WTC11 (cell line): ENCODE results near the gene PILRB. TPM values are rescaled to one million over a fixed set of nuclear protein-coding genes. Genes with fewer than 3 reads are reported as not detected.

Experiments
- ATAC-seq: fragments of 200-7000 bp; cut with Tn5 transposase; 2 replicates; pipeline ENCODE4 v1.10.0; 2021; ENCODE audit warnings: mild to moderate bottlenecking, moderate library complexity
- CTCF ChIA-PET: fragments of 300-600 bp; sonication (Branson Sonifier 250); formaldehyde crosslinking; loops from one replicate; lab custom pipeline; 2021; ENCODE audit warnings: antibody characterized with exemption; lab: Charles Lee
- POLR2A ChIA-PET: fragments of 350-600 bp; sonication (Branson Sonifier 250); formaldehyde crosslinking; loops from one replicate; lab custom pipeline; 2021; ENCODE audit warnings: antibody characterized with exemption; lab: Charles Lee
- DNase-seq: peaks from one replicate; pipeline ENCODE4 v3.0.0; 2021; ENCODE audit warnings: low spot score
- H3K27ac Mint-ChIP-seq: 2 replicates; pipeline ENCODE4 v1.8.0; 2021; ENCODE audit warnings: mixed read lengths
- H3K27me3 Mint-ChIP-seq: 2 replicates; pipeline ENCODE4 v1.8.0; 2021; ENCODE audit warnings: low read depth, mild to moderate bottlenecking, moderate library complexity, mixed read lengths
- H3K36me3 Mint-ChIP-seq: 2 replicates; pipeline ENCODE4 v1.8.0; 2021; ENCODE audit warnings: mixed read lengths
- H3K4me1 Mint-ChIP-seq: 2 replicates; pipeline ENCODE4 v1.8.0; 2022; ENCODE audit warnings: mixed read lengths
- H3K4me3 Mint-ChIP-seq: 2 replicates; pipeline ENCODE4 v1.8.0; 2021; ENCODE audit warnings: mild to moderate bottlenecking, moderate library complexity, mixed read lengths
- H3K9me3 Mint-ChIP-seq: 2 replicates; pipeline ENCODE4 v1.8.0; 2021; ENCODE audit warnings: mixed read lengths
- ATF1 ChIP-seq: sonication (generic); formaldehyde crosslinking; IDR thresholded peaks from 2 replicates; pipeline ENCODE4 v1.8.1; 2023; ENCODE audit warnings: mild to moderate bottlenecking, moderate library complexity, missing genetic modification reagents
- NFATC4 ChIP-seq: fragments of 250-450 bp; sonication (Bioruptor Pico); IDR thresholded peaks from 2 replicates; pipeline ENCODE4 v1.9.0; 2021; ENCODE audit warnings: mild to moderate bottlenecking
- NR1H2 ChIP-seq: sonication (generic); formaldehyde crosslinking; IDR thresholded peaks from 2 replicates; pipeline ENCODE4 v1.9.0; 2021; ENCODE audit warnings: mild to moderate bottlenecking, moderate library complexity, missing genetic modification reagents
- TEAD1 ChIP-seq: sonication (generic); formaldehyde crosslinking; IDR thresholded peaks from 2 replicates; pipeline ENCODE4 v1.8.0; 2022; ENCODE audit warnings: mild to moderate bottlenecking, missing genetic modification reagents
- ZNF121 ChIP-seq: sonication (generic); formaldehyde crosslinking; IDR thresholded peaks from 2 replicates; pipeline ENCODE4 v1.8.0; 2023; ENCODE audit warnings: missing genetic modification reagents
- ZNF219 ChIP-seq: sonication (generic); formaldehyde crosslinking; IDR thresholded peaks from 2 replicates; pipeline ENCODE4 v1.8.0; 2023; ENCODE audit warnings: missing genetic modification reagents, mild to moderate bottlenecking, borderline replicate concordance
- ZNF232 ChIP-seq: sonication (generic); formaldehyde crosslinking; IDR thresholded peaks from 2 replicates; pipeline ENCODE4 v1.8.0; 2022; ENCODE audit warnings: mild to moderate bottlenecking, missing genetic modification reagents
- ZNF317 ChIP-seq: sonication (generic); formaldehyde crosslinking; IDR thresholded peaks from 2 replicates; pipeline ENCODE4 v1.8.1; 2023; ENCODE audit warnings: low read depth, mild to moderate bottlenecking, moderate library complexity, missing genetic modification reagents, borderline replicate concordance
- ZNF671 ChIP-seq: fragments of 250-450 bp; sonication (Bioruptor Pico); IDR thresholded peaks from 2 replicates; pipeline ENCODE4 v1.8.0; 2021; ENCODE audit warnings: mild to moderate bottlenecking
- total RNA-seq: library from RNA; stranded (reverse); gene quantifications from 3 replicates; pipeline ENCODE4 v1.2.3, GENCODE V29; 2021
- TF ChIP-seq, protein P1 (sequence below): sonication (generic); formaldehyde crosslinking; IDR thresholded peaks from 2 replicates; pipeline ENCODE4 v1.8.0; 2023; ENCODE audit warnings: missing genetic modification reagents, mild to moderate bottlenecking, borderline replicate concordance
- TF ChIP-seq, protein P2 (sequence below): fragments of 250-450 bp; sonication (Bioruptor Pico); IDR thresholded peaks from 2 replicates; pipeline ENCODE4 v1.9.0; 2021; ENCODE audit warnings: mild to moderate bottlenecking
- TF ChIP-seq, protein P3 (sequence below): fragments of 250-450 bp; sonication (Bioruptor Pico); conservative IDR thresholded peaks from 2 replicates; pipeline ENCODE4 v1.9.0; 2021; ENCODE audit warnings: mild to moderate bottlenecking
- TF ChIP-seq, protein P4 (sequence below): sonication (generic); formaldehyde crosslinking; IDR thresholded peaks from 2 replicates; pipeline ENCODE4 v1.8.0; 2022; ENCODE audit warnings: mild to moderate bottlenecking, missing genetic modification reagents
- TF ChIP-seq, protein P5 (sequence below): sonication (generic); formaldehyde crosslinking; IDR thresholded peaks from 2 replicates; pipeline ENCODE4 v1.8.1; 2022; ENCODE audit warnings: low read depth, mild to moderate bottlenecking, moderate library complexity, missing genetic modification reagents, borderline replicate concordance
- TF ChIP-seq, protein P6 (sequence below): sonication (generic); formaldehyde crosslinking; IDR thresholded peaks from 2 replicates; pipeline ENCODE4 v1.8.1; 2023; ENCODE audit warnings: mild to moderate bottlenecking, missing genetic modification reagents, moderate library complexity
- TF ChIP-seq, protein P7 (sequence below): sonication (generic); formaldehyde crosslinking; conservative IDR thresholded peaks from 2 replicates; pipeline ENCODE4 v1.8.1; 2022; ENCODE audit warnings: mild to moderate bottlenecking, missing genetic modification reagents

The PILRB gene
- total RNA-seq, 1 experiment from 2014 or later = 30.7 TPM

DNA sequence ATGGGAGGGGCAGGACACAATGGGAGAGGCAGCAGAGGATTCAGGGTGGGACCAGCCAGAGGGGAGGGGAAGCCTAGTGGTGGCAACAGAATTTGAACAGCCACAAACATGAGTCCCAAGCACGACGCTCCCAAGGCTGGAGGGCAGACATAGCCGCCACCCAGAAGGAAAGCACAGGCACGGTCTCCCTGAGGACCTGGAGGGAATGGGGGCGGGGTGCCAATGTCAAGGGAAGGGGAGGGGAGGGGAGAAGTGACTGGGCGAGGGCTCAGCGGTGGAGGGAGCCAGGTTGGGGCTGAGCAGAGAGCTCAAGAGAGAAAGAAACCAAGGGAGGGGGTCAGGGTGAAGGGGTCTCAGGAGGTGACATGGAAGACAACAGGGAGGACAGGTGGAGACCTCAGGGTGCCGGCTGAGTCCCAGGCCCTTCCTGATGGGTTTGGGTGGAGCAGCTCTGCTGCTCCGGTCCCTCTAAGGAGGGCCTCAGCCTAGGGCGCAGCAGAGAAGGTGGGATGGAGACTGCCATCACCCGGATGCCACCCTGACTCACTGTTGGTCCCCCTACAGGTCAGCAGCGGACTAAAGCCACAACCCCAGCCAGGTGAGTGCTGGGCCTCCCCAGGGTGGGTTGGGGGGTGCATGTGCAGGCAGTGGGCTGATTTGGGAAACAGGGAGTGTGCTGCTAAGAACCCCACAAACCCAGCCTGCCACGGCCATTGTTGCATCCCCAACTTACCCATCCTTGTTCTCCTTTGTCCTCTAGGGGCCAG lies 39.6 kb downstream of the PILRB start (continued):
- TF ChIP-seq ZNF671 (no peak), ZNF121 (CRISPR knock-in tag) (no peak)
- TF ChIP-seq, protein P1, sequence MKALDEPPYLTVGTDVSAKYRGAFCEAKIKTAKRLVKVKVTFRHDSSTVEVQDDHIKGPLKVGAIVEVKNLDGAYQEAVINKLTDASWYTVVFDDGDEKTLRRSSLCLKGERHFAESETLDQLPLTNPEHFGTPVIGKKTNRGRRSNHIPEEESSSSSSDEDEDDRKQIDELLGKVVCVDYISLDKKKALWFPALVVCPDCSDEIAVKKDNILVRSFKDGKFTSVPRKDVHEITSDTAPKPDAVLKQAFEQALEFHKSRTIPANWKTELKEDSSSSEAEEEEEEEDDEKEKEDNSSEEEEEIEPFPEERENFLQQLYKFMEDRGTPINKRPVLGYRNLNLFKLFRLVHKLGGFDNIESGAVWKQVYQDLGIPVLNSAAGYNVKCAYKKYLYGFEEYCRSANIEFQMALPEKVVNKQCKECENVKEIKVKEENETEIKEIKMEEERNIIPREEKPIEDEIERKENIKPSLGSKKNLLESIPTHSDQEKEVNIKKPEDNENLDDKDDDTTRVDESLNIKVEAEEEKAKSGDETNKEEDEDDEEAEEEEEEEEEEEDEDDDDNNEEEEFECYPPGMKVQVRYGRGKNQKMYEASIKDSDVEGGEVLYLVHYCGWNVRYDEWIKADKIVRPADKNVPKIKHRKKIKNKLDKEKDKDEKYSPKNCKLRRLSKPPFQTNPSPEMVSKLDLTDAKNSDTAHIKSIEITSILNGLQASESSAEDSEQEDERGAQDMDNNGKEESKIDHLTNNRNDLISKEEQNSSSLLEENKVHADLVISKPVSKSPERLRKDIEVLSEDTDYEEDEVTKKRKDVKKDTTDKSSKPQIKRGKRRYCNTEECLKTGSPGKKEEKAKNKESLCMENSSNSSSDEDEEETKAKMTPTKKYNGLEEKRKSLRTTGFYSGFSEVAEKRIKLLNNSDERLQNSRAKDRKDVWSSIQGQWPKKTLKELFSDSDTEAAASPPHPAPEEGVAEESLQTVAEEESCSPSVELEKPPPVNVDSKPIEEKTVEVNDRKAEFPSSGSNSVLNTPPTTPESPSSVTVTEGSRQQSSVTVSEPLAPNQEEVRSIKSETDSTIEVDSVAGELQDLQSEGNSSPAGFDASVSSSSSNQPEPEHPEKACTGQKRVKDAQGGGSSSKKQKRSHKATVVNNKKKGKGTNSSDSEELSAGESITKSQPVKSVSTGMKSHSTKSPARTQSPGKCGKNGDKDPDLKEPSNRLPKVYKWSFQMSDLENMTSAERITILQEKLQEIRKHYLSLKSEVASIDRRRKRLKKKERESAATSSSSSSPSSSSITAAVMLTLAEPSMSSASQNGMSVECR (CRISPR knock-in tag) = no peak
- TF ChIP-seq, protein P2, sequence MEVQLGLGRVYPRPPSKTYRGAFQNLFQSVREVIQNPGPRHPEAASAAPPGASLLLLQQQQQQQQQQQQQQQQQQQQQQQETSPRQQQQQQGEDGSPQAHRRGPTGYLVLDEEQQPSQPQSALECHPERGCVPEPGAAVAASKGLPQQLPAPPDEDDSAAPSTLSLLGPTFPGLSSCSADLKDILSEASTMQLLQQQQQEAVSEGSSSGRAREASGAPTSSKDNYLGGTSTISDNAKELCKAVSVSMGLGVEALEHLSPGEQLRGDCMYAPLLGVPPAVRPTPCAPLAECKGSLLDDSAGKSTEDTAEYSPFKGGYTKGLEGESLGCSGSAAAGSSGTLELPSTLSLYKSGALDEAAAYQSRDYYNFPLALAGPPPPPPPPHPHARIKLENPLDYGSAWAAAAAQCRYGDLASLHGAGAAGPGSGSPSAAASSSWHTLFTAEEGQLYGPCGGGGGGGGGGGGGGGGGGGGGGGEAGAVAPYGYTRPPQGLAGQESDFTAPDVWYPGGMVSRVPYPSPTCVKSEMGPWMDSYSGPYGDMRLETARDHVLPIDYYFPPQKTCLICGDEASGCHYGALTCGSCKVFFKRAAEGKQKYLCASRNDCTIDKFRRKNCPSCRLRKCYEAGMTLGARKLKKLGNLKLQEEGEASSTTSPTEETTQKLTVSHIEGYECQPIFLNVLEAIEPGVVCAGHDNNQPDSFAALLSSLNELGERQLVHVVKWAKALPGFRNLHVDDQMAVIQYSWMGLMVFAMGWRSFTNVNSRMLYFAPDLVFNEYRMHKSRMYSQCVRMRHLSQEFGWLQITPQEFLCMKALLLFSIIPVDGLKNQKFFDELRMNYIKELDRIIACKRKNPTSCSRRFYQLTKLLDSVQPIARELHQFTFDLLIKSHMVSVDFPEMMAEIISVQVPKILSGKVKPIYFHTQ (CRISPR knock-in tag) = no peak
- TF ChIP-seq, protein P3, sequence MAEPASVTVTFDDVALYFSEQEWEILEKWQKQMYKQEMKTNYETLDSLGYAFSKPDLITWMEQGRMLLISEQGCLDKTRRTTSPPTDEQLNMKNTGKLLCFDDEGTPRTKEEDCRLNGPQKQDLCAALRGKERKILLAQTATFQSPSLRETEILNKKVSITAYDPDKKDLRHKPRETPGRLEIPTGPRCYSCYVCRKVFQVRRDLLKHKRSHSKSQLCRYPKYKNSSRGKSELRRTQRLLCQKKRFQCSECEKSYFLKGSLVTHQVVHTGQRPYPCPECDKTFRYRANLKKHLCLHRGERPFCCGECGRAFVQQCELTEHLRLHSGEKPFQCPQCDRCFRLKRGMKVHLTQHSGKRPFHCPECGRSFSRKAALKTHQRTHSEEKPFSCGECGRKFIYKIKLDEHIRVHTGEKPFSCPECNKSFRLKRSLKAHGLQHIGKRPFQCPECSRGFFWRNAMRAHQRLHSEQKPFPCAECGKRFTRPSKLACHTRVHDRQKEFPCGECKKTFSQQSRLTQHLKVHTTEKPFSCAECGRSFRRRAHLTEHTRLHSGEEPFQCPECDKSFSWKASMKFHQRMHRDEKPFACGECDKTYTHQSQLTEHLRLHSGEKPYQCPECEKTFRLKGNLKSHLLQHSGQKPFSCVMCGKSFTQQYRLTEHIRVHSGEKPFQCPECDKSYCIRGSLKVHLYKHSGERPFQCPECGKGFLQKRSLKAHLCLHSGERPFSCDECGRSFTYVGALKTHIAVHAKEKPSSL = no peak

DNA sequence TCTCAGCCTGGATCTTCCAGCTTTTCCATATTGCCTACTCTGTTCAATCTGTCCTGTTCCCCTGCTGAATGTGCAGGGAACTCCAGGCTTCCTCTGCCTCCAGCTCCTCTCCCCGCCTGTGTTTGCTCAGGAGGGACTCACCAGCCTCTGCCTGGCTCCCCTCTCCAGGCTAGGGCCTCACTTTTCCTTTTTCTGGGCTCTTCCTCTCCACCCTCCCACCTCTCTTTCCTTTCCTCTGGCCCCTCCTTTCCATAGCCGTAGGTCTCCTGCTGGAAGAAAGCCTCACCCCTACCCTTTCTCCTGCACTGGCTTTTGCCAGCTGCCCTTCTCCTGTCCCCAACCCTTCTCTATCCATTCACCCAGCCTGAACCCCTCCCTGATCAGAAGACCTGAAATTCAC lies 40.3 kb downstream of the PILRB start:
- no peak for DNase-seq
- peaks cover 24% of the 10 kb centered on the region for H3K27me3 Mint-ChIP-seq
- H3K4me1 Mint-ChIP-seq = peaks cover 13% of the 10 kb centered on the region
- POLR2A ChIA-PET = interaction anchor here (1.3 kb wide), 1 partner anchor 18 kb away, joined by 6 read pairs; no protein-coding TSS in a partner anchor
- CTCF ChIA-PET = interaction anchor here (0.5 to 2.0 kb wide), 7 partner anchors 9 to 230 kb away, joined by 3 to 15 read pairs (median 5); partner anchors contain the start of gene GAL3ST4
- no peaks in the 10 kb centered on the region for H3K9me3 Mint-ChIP-seq
- no peak; the same call in 1 of the 2 replicates for ATAC-seq
- no peak overlapping the region for H3K4me3 Mint-ChIP-seq
- TF ChIP-seq TEAD1 (CRISPR knock-in tag) (no peak), ATF1 (CRISPR knock-in tag) (no peak)
- H3K27ac Mint-ChIP-seq = no peak overlapping the region
- H3K36me3 Mint-ChIP-seq = no peaks in the 10 kb centered on the region

DNA sequence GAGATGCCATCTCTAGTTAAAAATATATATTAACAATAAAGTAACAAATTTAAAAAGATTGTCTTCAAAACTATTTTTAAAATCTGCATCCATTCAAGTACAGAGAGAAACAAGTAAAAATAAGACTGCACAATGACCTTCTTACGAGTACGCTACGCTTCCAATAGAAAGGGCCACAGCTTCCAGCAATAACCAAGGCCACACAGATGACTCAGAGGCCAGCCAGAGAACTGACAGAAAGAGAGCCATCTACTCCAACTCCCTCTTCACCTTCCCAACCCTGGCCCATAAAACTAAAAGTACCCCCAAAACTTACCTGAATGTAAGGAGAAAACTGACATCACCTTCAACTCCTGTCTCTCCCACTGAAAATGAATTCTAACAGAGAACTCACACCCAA lies 42.1 kb downstream of the PILRB start:
- Mint-ChIP-seq H3K36me3 (no peaks in the 10 kb centered on the region), H3K4me3 (no peak overlapping the region), H3K4me1 (peaks cover 13% of the 10 kb centered on the region), H3K9me3 (no peaks in the 10 kb centered on the region), H3K27me3 (peaks cover 28% of the 10 kb centered on the region), H3K27ac (no peak overlapping the region)
- ChIA-PET POLR2A (no interaction called here), CTCF (interaction anchor here (0.6 to 1.4 kb wide), 6 partner anchors 8 to 211 kb away, joined by 3 to 5 read pairs (median 4); no protein-coding TSS in a partner anchor)
- ATAC-seq = no peak
- no peak for DNase-seq
- no peak for TF ChIP-seq NR1H2
- TF ChIP-seq, protein P4, sequence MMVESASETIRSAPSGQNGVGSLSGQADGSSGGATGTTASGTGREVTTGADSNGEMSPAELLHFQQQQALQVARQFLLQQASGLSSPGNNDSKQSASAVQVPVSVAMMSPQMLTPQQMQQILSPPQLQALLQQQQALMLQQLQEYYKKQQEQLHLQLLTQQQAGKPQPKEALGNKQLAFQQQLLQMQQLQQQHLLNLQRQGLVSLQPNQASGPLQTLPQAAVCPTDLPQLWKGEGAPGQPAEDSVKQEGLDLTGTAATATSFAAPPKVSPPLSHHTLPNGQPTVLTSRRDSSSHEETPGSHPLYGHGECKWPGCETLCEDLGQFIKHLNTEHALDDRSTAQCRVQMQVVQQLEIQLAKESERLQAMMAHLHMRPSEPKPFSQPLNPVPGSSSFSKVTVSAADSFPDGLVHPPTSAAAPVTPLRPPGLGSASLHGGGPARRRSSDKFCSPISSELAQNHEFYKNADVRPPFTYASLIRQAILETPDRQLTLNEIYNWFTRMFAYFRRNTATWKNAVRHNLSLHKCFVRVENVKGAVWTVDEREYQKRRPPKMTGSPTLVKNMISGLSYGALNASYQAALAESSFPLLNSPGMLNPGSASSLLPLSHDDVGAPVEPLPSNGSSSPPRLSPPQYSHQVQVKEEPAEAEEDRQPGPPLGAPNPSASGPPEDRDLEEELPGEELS = no peak
- TF ChIP-seq NFATC4 (CRISPR knock-in tag) = no peak
- no peak for TF ChIP-seq ZNF317 (CRISPR knock-in tag)
- TF ChIP-seq ZNF219 (CRISPR knock-in tag) = no peak
- TF ChIP-seq, protein P5, sequence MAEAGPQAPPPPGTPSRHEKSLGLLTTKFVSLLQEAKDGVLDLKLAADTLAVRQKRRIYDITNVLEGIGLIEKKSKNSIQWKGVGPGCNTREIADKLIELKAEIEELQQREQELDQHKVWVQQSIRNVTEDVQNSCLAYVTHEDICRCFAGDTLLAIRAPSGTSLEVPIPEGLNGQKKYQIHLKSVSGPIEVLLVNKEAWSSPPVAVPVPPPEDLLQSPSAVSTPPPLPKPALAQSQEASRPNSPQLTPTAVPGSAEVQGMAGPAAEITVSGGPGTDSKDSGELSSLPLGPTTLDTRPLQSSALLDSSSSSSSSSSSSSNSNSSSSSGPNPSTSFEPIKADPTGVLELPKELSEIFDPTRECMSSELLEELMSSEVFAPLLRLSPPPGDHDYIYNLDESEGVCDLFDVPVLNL (CRISPR knock-in tag) = no peak
- no peak for TF ChIP-seq ZNF232 (CRISPR knock-in tag)
- TF ChIP-seq, protein P6, sequence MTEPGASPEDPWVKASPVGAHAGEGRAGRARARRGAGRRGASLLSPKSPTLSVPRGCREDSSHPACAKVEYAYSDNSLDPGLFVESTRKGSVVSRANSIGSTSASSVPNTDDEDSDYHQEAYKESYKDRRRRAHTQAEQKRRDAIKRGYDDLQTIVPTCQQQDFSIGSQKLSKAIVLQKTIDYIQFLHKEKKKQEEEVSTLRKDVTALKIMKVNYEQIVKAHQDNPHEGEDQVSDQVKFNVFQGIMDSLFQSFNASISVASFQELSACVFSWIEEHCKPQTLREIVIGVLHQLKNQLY = no peak
- TF ChIP-seq, protein P7, sequence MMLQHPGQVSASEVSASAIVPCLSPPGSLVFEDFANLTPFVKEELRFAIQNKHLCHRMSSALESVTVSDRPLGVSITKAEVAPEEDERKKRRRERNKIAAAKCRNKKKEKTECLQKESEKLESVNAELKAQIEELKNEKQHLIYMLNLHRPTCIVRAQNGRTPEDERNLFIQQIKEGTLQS = no peak
